Measurements from ENCODE around the gene BEND7.

Gene BEND7

GRCh38 chr10:13527864-13528122 is 1.0 kb downstream of the BEND7 start:
- H3K27me3 Mint-ChIP-seq (ENCODE audit: low read depth), result peaks cover 17% of the 10 kb centered on the region
- peak overlapping the region; percentile 86 to 95 (median 95) for H3K4me3 Mint-ChIP-seq
- H3K9me3 Mint-ChIP-seq, result no peaks in the 10 kb centered on the region
- peak overlapping the region; percentile 87 to 96 (median 90) for H3K27ac Mint-ChIP-seq
- TF ChIP-seq CTCF (IDR thresholded peaks at IDR 0.05; ENCODE audit: unreplicated experiment in 3 of 3), result no peak
- H3K4me1 Mint-ChIP-seq, result peaks cover 13% of the 10 kb centered on the region
- H3K36me3 Mint-ChIP-seq (ENCODE audit: low read depth), result no peaks in the 10 kb centered on the region

GRCh38 chr10:13526948-13527863 is 1.6 kb downstream of the BEND7 start:
- Mint-ChIP-seq H3K4me3 (peak overlapping the region; percentile 86 to 95 (median 95)), H3K9me3 (no peaks in the 10 kb centered on the region), H3K27ac (peak overlapping the region; percentile 87 to 96 (median 90)), H3K4me1 (peaks cover 13% of the 10 kb centered on the region), H3K36me3 (ENCODE audit: low read depth) (peaks cover 3% of the 10 kb centered on the region), H3K27me3 (ENCODE audit: low read depth) (peaks cover 17% of the 10 kb centered on the region)
- TF ChIP-seq CTCF (IDR thresholded peaks at IDR 0.05; ENCODE audit: unreplicated experiment in 3 of 3), result no peak

- Mint-ChIP-seq H3K36me3 (ENCODE audit: low read depth) (peaks cover 3% of the 10 kb centered on the region), H3K9me3 (no peaks in the 10 kb centered on the region), H3K4me1 (peaks cover 13% of the 10 kb centered on the region), H3K4me3 (peak overlapping the region in 1 of 3 experiments; percentile 50), H3K27me3 (ENCODE audit: low read depth) (peaks cover 17% of the 10 kb centered on the region), H3K27ac (no peak overlapping the region)
- TF ChIP-seq CTCF (IDR thresholded peaks at IDR 0.05; ENCODE audit: unreplicated experiment in 3 of 3), result no peak
These were observed 3.2 kb downstream of the BEND7 start for GRCh38 chr10:13525663-13526062.

- H3K4me1 Mint-ChIP-seq, result no peaks in the 10 kb centered on the region
- H3K9me3 Mint-ChIP-seq, result no peaks in the 10 kb centered on the region
- H3K27ac Mint-ChIP-seq, result peak overlapping the region in 2 of 3 experiments; percentile 58 to 85
- H3K36me3 Mint-ChIP-seq (ENCODE audit: low read depth), result peaks cover 11% of the 10 kb centered on the region
- H3K27me3 Mint-ChIP-seq (ENCODE audit: low read depth), result no peaks in the 10 kb centered on the region
- H3K4me3 Mint-ChIP-seq, result no peak overlapping the region
- TF ChIP-seq CTCF (IDR thresholded peaks at IDR 0.05; ENCODE audit: unreplicated experiment in 3 of 3), result no peak
These were observed 7.8 kb downstream of the BEND7 start for GRCh38 chr10:13521026-13521425.

GRCh38 chr10:13520194-13520593 is 8.6 kb downstream of the BEND7 start:
- H3K36me3 Mint-ChIP-seq (ENCODE audit: low read depth), result peaks cover 11% of the 10 kb centered on the region
- no peak overlapping the region for H3K4me3 Mint-ChIP-seq
- no peak for TF ChIP-seq CTCF (IDR thresholded peaks at IDR 0.05; ENCODE audit: unreplicated experiment in 3 of 3)
- no peaks in the 10 kb centered on the region for H3K4me1 Mint-ChIP-seq
- no peaks in the 10 kb centered on the region for H3K27me3 Mint-ChIP-seq (ENCODE audit: low read depth)
- no peaks in the 10 kb centered on the region for H3K9me3 Mint-ChIP-seq
- H3K27ac Mint-ChIP-seq, result peak overlapping the region in 1 of 3 experiments; percentile 85

Measured in nephron (organoid).